Stimulated activated CD8-positive, alpha-beta memory T cell treated with anti-CD3 and anti-CD28 coated beads, Interleukin-15, amount 100 ng/mL, for 24 hours (primary cell): ENCODE measurements around the gene ACRV1.
A peak's percentile ranks its signal among the peaks of the same experiment; 100 is the strongest.

ENCODE experiments used
- DNase-seq: peaks from one replicate; pipeline ENCODE4 v3.0.0-alpha.2; 2020; ENCODE audit warnings: low read depth

ACRV1 gene

GRCh38 chr11:125649465-125650166 lies 31.0 kb downstream of the ACRV1 start:
- DNase-seq, result no peak

- DNase-seq, result no peak
These were observed 34.8 kb downstream of the ACRV1 start for GRCh38 chr11:125645871-125646270.

- no peak for DNase-seq
These were observed 42.3 kb downstream of the ACRV1 start for GRCh38 chr11:125638315-125638714.

GRCh38 chr11:125637840-125638239 lies 42.8 kb downstream of the ACRV1 start:
- no peak for DNase-seq

GRCh38 chr11:125627236-125627910 lies 53.3 kb downstream of the ACRV1 start:
- no peak for DNase-seq

- no peak for DNase-seq
These were observed 54.2 kb downstream of the ACRV1 start for GRCh38 chr11:125626288-125626950.

- peak; percentile 73 for DNase-seq
These were observed 54.9 kb downstream of the ACRV1 start for GRCh38 chr11:125625630-125626287.

GRCh38 chr11:125625225-125625629 lies 55.4 kb downstream of the ACRV1 start:
- no peak for DNase-seq

- no peak for DNase-seq
These were observed 55.9 kb downstream of the ACRV1 start, which contains the start of gene CHEK1 for GRCh38 chr11:125624756-125625213. Gene CHEK1, plus strand, starts transcription at chr11:125625163. Its CDS starts 1,606 bp downstream, at chr11:125626769.

- no peak for DNase-seq
These were observed 57.6 kb downstream of the ACRV1 start for GRCh38 chr11:125623064-125623463.

GRCh38 chr11:125621995-125622394 lies 58.7 kb downstream of the ACRV1 start:
- DNase-seq, result no peak
